GM21723 (cell line): Measurements from ENCODE around the gene MUC12.
"Not testable (repeated sequence)": the region's sequence is repeated elsewhere in the genome, so short reads cannot be mapped to it uniquely, and the experiment has no call there.

Source experiments
- ATAC-seq: cut with Tn5 transposase; IDR thresholded peaks from one replicate; pipeline ENCODE4 v1.9.1; 2021; ENCODE audit warnings: mild to moderate bottlenecking, moderate library complexity; ENCODE audit not compliant: unreplicated experiment

The MUC12 gene

DNA sequence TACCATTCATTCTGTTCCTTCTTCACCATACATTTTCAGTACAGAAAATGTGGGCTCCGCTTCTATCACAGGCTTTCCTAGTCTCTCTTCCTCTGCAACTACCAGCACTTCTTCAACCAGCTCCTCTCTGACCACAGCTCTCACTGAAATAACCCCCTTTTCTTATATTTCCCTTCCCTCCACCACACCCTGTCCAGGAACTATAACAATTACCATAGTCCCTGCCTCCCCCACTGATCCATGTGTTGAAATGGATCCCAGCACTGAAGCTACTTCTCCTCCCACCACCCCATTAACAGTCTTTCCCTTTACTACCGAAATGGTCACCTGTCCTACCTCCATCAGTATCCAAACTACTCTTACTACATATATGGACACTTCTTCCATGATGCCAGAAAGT is 9.5 kb upstream of the MUC12 start:
- no peak for ATAC-seq

DNA sequence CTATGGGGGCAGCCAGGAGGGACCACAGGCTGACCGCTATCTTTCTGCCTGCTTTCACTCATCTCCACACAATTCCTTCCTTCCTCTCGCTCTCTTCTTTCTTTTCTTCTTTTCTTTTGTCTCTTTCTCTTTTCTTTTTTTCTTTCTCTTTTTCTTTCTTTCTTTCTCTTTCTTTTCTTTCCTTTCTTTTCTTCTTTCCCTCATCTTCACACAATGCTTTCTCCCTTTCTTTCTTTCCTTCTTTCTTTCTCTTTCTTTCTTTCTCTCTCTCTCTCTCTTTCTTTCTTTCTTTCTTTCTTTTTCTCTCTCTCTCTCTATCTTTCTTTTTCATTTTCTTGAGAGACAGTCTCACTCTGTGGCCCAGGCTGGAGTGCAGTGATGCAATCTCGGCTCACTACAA is 6.8 kb upstream of the MUC12 start:
- no peak for ATAC-seq

DNA sequence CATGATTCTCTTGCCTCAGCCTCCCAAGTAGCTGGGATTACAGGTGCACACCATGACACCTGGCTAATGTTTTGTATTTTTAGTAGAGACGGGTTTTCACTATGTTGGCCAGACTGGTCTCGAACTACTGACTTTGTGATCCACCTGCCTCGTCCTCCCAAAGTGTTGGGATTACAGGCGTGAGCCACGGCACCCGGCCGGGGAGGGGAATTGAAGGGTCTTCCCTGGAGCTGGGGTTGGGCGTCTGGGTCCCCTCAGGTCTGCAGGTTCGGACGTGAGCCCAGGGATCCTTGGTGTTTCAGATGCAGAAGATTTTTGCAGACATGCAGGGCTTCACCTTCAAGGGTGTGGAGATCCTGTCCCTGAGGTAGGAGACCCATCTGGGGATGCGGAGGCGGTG is 6.0 kb upstream of the MUC12 start:
- ATAC-seq: no peak

DNA sequence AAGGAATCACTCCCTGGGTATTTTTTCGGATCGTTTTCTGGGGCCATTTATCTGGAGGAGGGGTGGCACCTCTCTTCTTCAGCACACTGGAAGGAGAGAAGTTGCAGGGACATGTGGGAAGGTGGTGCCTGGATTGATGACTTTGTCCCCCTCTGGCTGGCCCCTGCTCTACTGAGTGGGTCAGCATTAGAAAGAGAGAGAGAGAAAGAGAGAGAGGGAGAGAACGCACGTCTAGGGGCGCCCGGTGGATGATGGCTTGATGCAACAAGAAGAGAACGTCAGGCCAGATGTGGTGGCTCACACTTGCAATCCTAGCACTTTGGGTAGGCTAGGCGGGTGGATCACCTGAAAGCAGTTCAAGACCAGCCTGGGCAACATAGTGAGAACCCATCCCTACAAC is 5.5 kb upstream of the MUC12 start:
- ATAC-seq: no peak

DNA sequence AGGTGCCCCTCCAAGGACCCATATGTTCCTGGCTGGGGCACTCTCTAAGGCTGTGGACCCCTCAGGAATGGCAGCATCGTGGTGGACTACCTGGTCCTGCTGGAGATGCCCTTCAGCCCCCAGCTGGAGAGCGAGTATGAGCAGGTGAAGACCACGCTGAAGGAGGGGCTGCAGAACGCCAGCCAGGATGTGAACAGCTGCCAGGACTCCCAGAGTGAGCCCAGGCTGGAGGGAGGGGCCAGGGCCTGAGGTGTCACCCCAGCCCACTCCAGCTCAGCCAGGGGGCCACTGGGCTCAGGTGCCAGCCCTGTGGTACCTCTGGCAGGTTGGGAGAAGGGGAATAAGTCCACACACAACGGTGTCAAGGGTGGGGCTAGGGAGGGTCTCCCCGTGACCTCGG is 4.7 kb upstream of the MUC12 start:
- no peak for ATAC-seq

DNA sequence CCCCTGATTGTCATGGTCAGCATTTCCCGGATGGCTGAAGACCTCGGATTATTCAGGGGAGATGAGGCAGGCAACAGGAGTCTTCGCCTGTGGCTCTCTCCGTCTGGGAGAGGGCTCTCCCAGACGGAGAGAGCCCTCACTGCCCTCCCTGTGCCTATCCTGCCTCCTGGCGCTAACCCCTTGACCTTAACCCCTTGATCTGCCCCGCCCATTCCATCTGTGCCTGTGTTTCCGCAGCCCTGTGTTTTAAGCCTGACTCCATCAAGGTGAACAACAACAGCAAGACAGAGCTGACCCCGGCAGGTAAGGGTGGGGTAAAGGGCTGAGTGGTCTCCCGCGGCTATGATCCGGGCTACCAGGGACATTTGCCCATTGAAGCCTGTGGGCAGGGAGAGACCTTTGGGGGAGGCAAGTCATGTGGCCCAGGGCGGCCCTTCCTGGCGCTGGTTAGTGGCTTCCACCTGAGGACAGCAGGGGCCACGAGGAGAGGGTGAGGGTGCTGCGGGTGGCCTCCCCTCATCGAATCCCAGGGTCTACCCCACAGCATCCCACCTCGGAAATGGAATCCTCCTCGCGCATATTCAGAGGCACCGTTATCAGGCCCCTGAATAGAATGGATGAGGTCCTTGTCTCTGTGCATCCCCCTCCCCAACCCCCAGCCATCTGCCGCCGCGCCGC is 4.2 kb upstream of the MUC12 start:
- no peak for ATAC-seq

DNA sequence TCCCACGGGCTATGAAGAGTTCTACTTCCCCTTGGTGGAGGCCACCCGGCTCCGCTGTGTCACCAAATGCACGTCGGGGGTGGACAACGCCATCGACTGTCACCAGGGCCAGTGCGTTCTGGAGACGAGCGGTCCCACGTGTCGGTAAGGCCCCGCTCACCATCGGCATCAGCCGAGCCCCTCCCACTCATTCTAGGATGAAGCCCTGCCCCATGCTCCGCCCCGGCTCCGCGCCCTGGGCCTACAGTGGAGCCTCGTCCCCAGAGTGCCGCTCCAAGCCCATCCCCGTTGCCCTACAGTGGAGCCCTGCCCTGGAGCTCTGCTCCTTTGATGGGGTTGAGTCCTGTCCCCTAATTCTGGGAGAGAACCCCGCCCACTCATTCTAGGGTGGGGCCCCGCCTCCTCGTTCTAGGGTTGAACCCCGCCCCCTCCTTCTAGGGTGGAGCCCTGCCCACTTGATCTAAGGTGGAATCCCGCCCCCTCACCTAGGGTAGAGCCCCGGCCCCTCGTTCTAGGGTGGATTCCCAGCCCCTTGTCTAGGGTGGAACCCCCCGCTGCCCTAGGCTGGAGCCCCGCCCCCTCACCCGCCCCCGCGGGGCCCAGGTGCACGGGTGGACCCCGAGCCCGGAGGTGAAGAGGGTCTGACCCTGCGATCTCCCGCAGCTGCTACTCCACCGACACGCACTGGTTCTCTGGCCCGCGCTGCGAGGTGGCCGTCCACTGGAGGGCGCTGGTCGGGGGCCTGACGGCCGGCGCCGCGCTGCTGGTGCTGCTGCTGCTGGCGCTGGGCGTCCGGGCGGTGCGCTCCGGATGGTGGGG is 3.4 kb upstream of the MUC12 start:
- peak; percentile 74 for ATAC-seq

DNA sequence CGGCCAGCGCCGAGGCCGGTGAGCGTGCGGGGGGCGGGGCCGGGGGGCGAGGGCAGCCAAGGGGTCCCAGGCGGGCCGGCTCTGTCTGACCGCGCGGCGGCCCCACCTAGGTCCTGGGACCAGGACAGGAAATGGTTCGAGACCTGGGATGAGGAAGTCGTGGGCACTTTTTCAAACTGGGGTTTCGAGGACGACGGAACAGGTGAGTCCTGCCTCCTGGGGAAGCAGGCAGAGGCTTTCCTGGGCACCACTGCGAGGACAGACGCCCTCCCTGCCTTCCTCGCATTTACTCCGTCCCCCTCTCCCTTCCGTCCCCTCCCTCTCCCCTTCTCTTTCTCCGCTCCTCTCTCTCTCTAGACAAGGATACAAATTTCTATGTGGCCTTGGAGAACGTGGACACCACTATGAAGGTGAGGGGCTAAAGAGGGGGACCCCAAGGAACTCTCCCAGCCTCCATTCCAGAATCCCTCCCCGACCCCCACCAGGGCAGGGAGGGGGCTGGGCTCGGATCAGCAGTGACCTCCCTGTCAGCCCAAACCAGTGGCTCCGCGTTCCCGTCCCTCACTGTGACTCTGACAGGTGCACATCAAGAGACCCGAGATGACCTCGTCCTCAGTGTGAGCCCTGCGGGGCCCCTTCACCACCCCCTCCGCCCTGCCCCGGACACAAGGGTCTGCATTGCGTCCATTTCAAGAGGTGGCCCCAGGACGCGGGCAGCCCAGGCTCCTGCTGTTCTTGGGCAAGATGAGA is 2.6 kb upstream of the MUC12 start:
- ATAC-seq: no peak

DNA sequence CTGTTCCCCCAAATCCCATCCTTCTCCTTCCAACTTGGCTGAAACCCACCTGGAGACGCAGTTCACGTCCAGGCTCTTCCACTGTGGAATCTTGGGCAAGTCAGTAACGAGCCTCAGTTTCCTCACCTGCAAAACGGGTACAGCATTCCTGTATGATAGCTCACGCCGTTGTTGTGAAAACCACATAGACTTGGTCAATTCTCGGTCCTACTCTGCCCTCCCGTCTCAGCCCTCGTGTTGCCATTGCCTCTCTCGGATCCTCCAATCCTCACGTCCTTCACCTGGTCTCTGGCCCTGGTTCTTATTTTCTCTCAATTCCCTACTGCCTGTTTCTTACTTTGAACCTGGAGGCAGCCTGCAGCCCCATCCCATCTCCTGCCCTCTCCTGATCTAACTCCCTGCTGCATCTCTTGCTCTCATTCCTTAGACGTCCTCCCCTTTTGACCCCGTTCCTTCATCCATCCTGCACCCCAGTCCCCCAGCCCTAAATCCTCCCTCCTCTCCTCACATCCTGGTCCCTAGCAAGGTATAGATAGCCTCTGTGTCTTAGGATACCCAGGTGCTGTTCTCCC is 2.0 kb upstream of the MUC12 start:
- no peak for ATAC-seq

DNA sequence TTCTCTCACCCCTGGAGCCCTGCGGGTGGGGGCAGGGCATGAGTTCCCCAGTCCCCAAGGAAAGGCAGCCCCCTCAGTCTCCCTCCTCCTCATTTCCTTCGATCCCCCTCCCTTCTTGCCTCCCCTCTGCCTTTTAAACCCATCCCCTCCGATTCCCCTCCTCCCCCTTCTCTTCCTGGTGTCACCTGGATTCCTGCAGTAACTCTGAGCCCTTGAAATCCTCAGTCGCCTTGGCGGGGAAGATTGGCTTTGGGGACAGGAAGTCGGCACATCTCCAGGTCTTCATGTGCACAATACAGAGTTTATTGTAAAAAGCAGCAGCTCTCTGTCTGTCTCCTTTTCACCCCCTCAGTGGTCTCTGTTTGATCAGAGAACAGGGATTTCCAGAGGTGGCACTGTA is 1.3 kb upstream of the MUC12 start:
- ATAC-seq: no peak

DNA sequence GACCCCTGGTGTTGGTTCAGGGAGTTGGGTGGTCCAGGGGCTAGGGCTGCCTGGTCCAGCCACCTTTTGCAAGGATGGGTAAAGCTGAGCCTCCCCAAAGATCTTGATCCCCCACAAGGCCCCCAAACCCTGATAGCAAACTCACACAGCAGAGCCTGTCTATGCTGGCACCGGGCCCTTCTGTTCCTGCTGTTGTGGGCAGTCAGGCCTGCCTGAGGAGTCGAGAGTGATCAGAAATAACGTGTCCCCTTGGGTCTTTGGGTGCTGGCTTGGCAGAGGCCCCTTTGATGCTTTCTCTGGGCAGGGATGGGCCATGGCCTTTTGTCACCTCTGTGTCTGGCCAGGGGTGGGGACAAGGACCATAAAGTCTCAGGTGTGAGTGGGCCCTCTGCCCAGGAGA is 715 bp upstream of the MUC12 start:
- ATAC-seq: no peak

DNA sequence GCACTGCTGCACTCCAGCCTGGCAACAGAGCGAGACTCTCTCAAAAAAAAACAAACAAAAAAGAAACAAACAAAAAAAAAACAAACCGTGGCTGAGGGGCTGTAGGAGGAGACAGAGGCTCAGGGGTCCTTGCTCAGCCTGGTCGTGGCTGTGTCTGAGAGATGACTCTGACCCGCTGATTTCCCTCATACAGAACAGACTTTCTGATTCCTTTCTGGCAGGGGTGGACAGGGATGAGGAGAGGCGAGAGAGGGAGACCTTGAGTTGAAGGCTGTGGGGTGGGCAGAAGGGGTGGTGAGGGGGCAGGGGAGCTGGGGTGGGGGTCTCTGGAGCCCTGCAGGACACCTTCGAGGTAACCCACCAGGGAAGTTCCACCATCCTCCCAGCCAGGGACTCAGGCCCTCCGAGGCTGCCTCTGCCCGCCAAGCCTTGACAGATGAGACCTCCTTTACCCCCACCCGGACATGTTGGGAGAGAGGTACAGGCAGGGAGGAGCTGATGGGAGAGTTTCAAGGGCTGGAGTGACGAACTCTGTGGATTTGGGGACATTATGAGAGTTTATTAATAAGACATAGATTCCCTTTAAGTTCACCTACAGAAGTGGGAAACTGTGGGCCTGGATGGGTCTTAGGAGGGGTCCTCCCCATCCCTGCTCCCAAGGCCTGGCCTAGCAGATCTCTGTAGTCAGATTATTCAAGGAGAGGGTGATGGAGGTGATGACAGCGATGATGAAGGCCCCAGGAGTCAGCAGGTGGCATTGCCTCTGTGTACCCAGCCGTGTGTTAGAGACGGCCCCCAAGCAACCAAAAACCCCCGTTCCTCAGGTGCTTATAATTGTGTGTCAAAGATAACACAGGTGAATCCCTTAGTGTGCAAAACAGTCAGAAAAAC is 2.0 kb downstream of the MUC12 start:
- no peak for ATAC-seq

DNA sequence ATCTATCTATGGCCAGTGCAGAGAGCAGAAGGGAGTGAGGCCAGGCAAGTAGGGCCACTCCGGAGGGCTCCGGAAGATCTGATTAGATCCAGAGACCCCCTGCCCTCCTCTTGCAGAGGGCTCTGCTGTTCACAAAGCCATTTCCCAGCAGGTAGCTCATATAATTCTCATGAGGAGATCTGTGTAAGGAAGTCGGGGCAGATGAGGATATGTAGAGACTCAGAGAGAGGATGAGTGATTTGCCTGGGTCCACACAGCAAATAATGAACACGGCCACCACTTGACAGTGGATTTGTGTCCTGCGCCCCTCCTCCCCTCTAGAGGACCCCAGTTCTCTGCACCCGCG is 2.6 kb downstream of the MUC12 start:
- no peak for ATAC-seq

DNA sequence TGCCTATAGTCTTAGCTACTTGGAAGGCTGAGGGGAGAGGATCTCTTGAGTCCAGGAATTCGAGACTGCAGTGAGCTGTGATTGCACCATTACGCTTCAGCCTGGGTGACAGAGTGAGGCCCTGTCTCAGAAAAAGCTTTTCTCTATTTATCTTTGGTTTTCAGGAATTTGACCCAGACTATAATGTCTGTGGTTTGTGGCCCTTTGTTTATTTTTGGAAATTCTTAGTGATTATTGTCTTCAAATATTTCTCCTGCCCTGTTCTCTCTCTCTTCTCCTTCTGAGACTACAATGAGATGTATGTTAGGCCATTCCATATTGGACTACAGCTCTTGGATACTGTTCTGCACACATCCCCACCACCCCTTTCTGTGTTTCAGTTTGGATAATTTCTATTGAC is 4.7 kb downstream of the MUC12 start:
- no peak for ATAC-seq

DNA sequence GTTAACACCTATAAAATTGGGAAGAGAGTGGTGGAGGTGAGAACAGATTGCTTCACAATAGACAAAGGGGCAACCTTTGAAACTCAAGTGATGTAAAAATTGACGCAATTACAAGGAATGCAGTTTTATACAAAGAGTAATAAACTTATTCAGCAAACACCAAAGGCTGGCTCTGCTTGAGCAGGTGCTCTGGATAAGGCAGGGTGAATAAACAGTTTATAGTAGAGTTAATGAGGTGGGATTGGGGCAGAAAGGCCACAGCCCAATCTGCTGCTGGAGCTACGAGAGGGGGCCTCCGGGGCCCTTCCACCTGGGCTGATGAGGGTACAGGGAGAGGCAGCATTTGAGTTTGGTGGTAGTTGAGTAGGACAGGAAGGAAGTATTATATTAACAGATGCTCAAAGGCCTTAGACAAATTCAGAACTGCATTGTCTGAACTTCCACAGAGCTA is 6.0 kb downstream of the MUC12 start:
- no peak for ATAC-seq

DNA sequence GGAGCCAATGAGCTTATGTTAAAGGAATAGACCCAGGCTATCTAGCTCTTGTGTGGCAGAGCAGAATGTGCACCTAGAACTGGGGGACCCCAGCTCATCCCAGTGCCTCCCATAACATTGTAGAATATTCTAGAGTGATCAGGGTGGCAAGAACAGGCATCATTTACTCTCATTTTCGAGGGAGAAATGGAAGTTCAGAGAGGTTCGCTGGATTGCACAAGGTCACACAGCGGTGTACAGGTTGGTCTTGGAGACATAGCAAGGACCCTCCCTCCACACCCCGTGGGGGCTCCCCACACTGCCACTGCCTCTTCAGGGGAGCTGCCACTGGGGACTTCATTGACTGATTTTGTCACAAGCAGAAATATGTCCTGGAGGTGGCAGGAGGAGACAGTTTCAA is 8.9 kb downstream of the MUC12 start:
- ATAC-seq: no peak

DNA sequence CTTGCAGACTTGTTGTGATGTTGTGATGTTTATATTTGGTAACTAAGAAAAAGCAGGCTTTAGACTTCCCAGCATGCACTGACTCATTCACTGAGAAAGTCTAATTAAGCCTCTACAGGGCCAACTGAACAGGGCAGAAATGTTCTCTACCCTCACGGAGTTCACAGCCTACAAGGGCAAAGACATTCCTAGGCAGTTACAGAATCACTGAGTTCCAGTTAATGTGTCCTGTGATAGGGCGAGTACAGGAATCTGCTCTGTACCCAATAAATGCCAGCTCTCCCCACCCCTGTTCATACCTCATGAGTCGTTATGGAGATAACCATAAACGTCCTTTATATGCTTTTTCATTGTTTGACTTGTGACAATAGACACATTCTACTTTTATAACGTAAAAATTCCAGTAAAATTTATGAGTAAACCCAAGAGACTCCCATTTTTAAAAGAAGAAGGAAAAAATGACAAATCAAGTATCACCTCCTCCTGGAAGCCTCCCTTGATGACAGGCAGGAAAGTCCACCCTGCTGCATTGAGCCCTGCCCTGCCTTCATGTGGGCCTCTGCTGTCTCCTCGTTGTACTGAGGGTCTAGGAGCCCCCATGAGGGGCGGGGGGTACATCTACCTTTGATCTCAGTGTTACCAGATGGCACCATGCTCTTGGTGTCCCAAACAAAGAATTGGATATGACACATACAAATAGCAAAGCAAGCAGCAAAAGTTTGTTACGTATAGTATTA is 14.3 kb downstream of the MUC12 start:
- ATAC-seq: no peak

DNA sequence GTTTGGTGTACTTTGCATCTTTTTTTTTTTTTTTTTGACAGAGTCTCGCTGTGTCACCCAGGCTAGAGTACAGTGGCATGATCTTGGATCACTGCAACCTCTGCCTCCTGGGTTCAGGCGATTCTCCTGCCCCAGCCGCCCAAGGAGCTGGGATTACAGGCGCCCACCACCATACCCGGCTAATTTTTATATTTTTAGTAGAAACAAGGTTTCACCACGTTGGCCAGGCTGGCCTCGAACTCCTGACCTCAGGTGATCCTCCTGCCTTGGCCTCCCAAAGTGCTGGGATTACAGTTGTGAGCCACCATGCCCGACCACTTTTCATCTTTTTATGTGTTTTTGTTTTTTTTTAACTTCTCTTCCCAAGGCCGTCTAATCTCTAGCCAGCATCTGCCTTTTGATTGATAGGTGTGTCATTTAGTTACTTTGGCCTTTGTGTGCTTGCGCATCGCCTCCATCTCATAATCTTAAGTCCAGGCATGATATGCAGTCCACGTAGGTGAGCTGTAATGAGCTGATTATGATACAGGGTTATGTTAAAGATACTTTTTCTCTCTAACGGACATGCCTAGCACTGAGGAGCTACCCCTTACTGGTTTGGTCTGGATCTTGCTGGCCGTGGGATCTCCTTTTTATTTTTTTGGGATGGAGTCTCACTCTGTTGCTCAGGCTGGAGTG is 15.0 kb downstream of the MUC12 start:
- ATAC-seq: not testable (repeated sequence)

DNA sequence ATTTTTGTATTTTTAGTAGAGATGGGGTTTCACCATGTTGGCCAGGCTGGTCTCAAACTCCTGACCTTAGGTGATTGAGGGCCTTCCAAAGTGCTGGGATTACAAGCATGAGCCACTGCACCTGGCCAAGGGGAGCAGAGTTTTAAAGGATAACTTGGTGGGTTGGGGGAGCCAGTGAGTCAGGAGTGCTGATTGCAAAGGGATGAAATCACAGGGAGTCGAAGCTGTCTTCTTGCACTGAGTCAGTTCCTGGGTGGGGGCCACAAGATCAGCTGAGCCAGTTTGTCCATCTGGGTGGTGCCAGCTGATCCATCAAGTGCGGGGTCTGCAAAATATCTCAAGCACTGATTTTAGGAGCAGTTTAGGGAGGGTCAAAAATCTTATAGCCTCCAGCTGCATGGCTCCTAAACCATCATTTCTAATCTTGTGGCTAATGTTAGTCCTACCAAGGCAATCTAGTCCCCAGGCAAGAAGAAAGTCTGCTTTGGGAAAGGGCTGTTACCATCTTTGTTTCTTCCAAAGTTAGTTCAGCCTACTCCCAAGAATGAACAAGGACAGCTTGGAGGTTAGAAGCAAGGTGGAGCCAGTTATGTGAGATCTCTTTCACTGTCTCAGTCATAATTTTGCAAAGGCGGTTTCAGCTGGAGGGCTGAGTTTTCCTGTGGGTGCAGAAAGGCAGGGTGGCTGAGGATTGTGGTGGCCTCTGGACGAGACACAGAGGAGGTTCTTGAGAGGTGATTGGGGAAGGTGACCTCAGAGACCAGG is 15.8 kb downstream of the MUC12 start:
- ATAC-seq: not testable (repeated sequence)
